Lower lobe of right lung (tissue), 2 donors: ENCODE results near the gene TSGA10IP. TPM values are rescaled to one million over a fixed set of nuclear protein-coding genes. Genes with fewer than 3 reads are reported as not detected.
A peak's percentile ranks its signal among the peaks of the same experiment; 100 is the strongest.

Source experiments
- ATAC-seq, 2 donors: fragments of 200-7000 bp; cut with Tn5 transposase; one replicate each; pipeline ENCODE4 v1.9.1; 2020 to 2022; ENCODE audit warnings: mild to moderate bottlenecking in 2 of 2, moderate library complexity in 2 of 2
- DNase-seq: peaks from one replicate; pipeline ENCODE4 v3.0.0-alpha.2; 2020
- H3K27ac ChIP-seq: fragments of 200-600 bp; one replicate; pipeline ENCODE4 v1.8.0; 2022
- H3K27me3 ChIP-seq: fragments of 200-600 bp; one replicate; pipeline ENCODE4 v1.8.0; 2022; ENCODE audit warnings: low read depth
- H3K36me3 ChIP-seq: fragments of 200-600 bp; one replicate; pipeline ENCODE4 v1.8.0; 2022; ENCODE audit warnings: mild to moderate bottlenecking
- H3K4me1 ChIP-seq: fragments of 200-600 bp; one replicate; pipeline ENCODE4 v1.8.0; 2022
- H3K4me3 ChIP-seq: fragments of 200-600 bp; one replicate; pipeline ENCODE4 v1.8.0; 2022; ENCODE audit warnings: mild to moderate bottlenecking
- H3K9me3 ChIP-seq: fragments of 200-600 bp; one replicate; pipeline ENCODE4 v1.8.0; 2022
- CTCF ChIP-seq: fragments of 200-600 bp; IDR thresholded peaks from one replicate; pipeline ENCODE4 v1.8.0; 2022; ENCODE audit warnings: antibody characterized with exemption, mild to moderate bottlenecking
- intact Hi-C: fragments of 100-400 bp; cut with DNase I; formaldehyde crosslinking; loops from one replicate; pipeline ENCODE4 v1.11.0; 2022
- total RNA-seq: library from RNA; stranded (reverse); fragmentation: NEBNext Ultra II Directional; extraction: Animal tissue kit (Norgen Biotek cat#: 25700); gene quantifications from one replicate; pipeline ENCODE4 v1.2.1, GENCODE V29; 2021
- donor health status: DM: no; HTN: yes; CAD: no; lungs with severe emphysema.

The TSGA10IP gene
- total RNA-seq, 1 donor from 2014 or later, result not detected

GRCh38 chr11:65899356-65900124, 45.7 kb upstream of the TSGA10IP start:
- no peak for TF ChIP-seq CTCF
- DNase-seq, result peak; percentile 76
- intact Hi-C loops, result no loop called here
- H3K27ac ChIP-seq, result peak overlapping the region; percentile 53
- H3K4me3 ChIP-seq, result peak overlapping the region; percentile 64
- peak; percentile 61 to 67 for ATAC-seq
- no peaks in the 10 kb centered on the region for H3K36me3 ChIP-seq
- H3K4me1 ChIP-seq, result peaks cover 27% of the 10 kb centered on the region
- no peaks in the 10 kb centered on the region for H3K9me3 ChIP-seq
- H3K27me3 ChIP-seq, result no peaks in the 10 kb centered on the region

- H3K9me3 ChIP-seq, result no peaks in the 10 kb centered on the region
- intact Hi-C loops, result no loop called here
- no peak for TF ChIP-seq CTCF
- peak within 1 kb of the TSS; percentile 53 for H3K27ac ChIP-seq
- H3K4me1 ChIP-seq, result peaks cover 25% of the 10 kb centered on the region
- H3K36me3 ChIP-seq, result no peaks in the 10 kb centered on the region
- DNase-seq, result peak; percentile 96
- no peaks in the 10 kb centered on the region for H3K27me3 ChIP-seq
- H3K4me3 ChIP-seq, result peak within 1 kb of the TSS; percentile 64
- ATAC-seq, result peak; percentile 95
Observed at GRCh38 chr11:65900125-65900898, 45.0 kb upstream of the TSGA10IP start, which contains the start of gene FOSL1. Gene FOSL1, minus strand, starts transcription at chr11:65900388. Its CDS starts 49 bp downstream, at chr11:65900339.

- Histone ChIP-seq H3K27ac (peak overlapping the region; percentile 53), H3K4me3 (peak overlapping the region; percentile 64), H3K36me3 (no peaks in the 10 kb centered on the region), H3K27me3 (no peaks in the 10 kb centered on the region), H3K4me1 (peaks cover 25% of the 10 kb centered on the region), H3K9me3 (no peaks in the 10 kb centered on the region)
- ATAC-seq, result no peak
- DNase-seq, result no peak
- intact Hi-C loops, result no loop called here
- no peak for TF ChIP-seq CTCF
Observed at GRCh38 chr11:65900899-65901180, 44.4 kb upstream of the TSGA10IP start.

- Histone ChIP-seq H3K9me3 (no peaks in the 10 kb centered on the region), H3K27ac (no peak overlapping the region), H3K4me3 (no peak overlapping the region), H3K27me3 (peaks cover 4% of the 10 kb centered on the region), H3K36me3 (no peaks in the 10 kb centered on the region), H3K4me1 (peaks cover 25% of the 10 kb centered on the region)
- intact Hi-C loops, result no loop called here
- ATAC-seq (no peak), DNase-seq (no peak)
- TF ChIP-seq CTCF, result no peak
Observed at GRCh38 chr11:65903068-65903481, 42.2 kb upstream of the TSGA10IP start.

GRCh38 chr11:65903715-65904114, 41.6 kb upstream of the TSGA10IP start:
- DNase-seq, result no peak
- no peaks in the 10 kb centered on the region for H3K36me3 ChIP-seq
- H3K9me3 ChIP-seq, result no peaks in the 10 kb centered on the region
- no peak overlapping the region for H3K4me3 ChIP-seq
- no peak for ATAC-seq
- intact Hi-C loops, result no loop called here
- H3K27me3 ChIP-seq, result peaks cover 4% of the 10 kb centered on the region
- peaks cover 20% of the 10 kb centered on the region for H3K4me1 ChIP-seq
- TF ChIP-seq CTCF, result no peak
- H3K27ac ChIP-seq, result no peak overlapping the region
